SU-DHL-6 (cell line): Measurements from ENCODE around the gene MYO9A.

Source experiments
- H2AFZ ChIP-seq: fragments of 200-600 bp; sonication (generic); 2 replicates; pipeline ENCODE4 v1.6.1; 2014; ENCODE audit warnings: low read depth, mild to moderate bottlenecking, moderate library complexity, mixed read lengths, antibody characterized with exemption, low read length; ENCODE audit not compliant: severe bottlenecking
- H3F3A ChIP-seq: fragments of 200-600 bp; shearing (Covaris generic); 2 replicates; pipeline ENCODE4 v1.6.0; 2016; ENCODE audit warnings: antibody characterized with exemption, mild to moderate bottlenecking; ENCODE audit not compliant: insufficient read depth
- H3K27ac ChIP-seq: fragments of 200-600 bp; sonication (generic); 2 replicates; pipeline ENCODE4 v1.5.1; 2016; ENCODE audit warnings: low read depth, mild to moderate bottlenecking, low read length, moderate library complexity, mixed read lengths
- H3K27me3 ChIP-seq: fragments of 200-600 bp; sonication (generic), shearing (Covaris generic); 2 replicates; pipeline ENCODE4 v1.6.0; 2014; ENCODE audit warnings: mild to moderate bottlenecking, low read length
- H3K36me3 ChIP-seq: fragments of 200-600 bp; sonication (generic); 2 replicates; pipeline ENCODE4 v1.6.1; 2014; ENCODE audit warnings: mild to moderate bottlenecking, low read length, mixed read lengths
- H3K4me2 ChIP-seq: fragments of 300-600, 200-600 bp; shearing (Covaris generic), sonication (generic); 2 replicates; pipeline ENCODE4 v1.6.0; 2014; ENCODE audit warnings: low read length, low read depth, mild to moderate bottlenecking; ENCODE audit not compliant: poor library complexity, severe bottlenecking
- H3K4me3 ChIP-seq: fragments of 200-600 bp; sonication (generic); 2 replicates; pipeline ENCODE4 v1.5.1; 2014; ENCODE audit warnings: antibody characterized with exemption, low read length, mild to moderate bottlenecking, mixed read lengths; ENCODE audit not compliant: insufficient read depth, poor library complexity, severe bottlenecking
- H3K79me2 ChIP-seq: fragments of 200-600 bp; sonication (generic); 2 replicates; pipeline ENCODE4 v1.6.1; 2014; ENCODE audit warnings: mild to moderate bottlenecking, low read length, moderate library complexity; ENCODE audit not compliant: insufficient read depth
- H3K9ac ChIP-seq: fragments of 200-600 bp; sonication (generic); 2 replicates; pipeline ENCODE4 v1.7.0; 2014; ENCODE audit warnings: mild to moderate bottlenecking, low read length
- H3K9me2 ChIP-seq: fragments of 200-600 bp; sonication (generic); replicated peaks from 2 replicates; pipeline ENCODE4 v1.6.1; 2014; ENCODE audit warnings: low read length; ENCODE audit not compliant: insufficient read depth
- H3K9me3 ChIP-seq: fragments of 200-600 bp; sonication (generic); 2 replicates; pipeline ENCODE4 v1.6.1; 2014; ENCODE audit warnings: low read length, mixed read lengths; ENCODE audit not compliant: insufficient read depth
- H4K20me1 ChIP-seq: fragments of 200-600 bp; sonication (generic); 2 replicates; pipeline ENCODE4 v1.6.1; 2014; ENCODE audit warnings: low read depth, mild to moderate bottlenecking, antibody characterized with exemption, low read length, moderate library complexity, mixed read lengths
- EZH2phosphoT487 ChIP-seq: fragments of 200-600 bp; sonication (generic), shearing (Covaris generic); conservative IDR thresholded peaks from 2 replicates; pipeline ENCODE4 v1.6.1; 2018; ENCODE audit warnings: mild to moderate bottlenecking, antibody characterized with exemption, low read length, moderate library complexity, mixed read lengths
- TF ChIP-seq, protein P1 (sequence below): fragments of 200-600 bp; sonication (generic); IDR thresholded peaks from one replicate; pipeline ENCODE4 v1.5.1; 2017; ENCODE audit warnings: antibody characterized with exemption, mild to moderate bottlenecking, low read length, moderate library complexity; ENCODE audit not compliant: insufficient read depth, poor library complexity, severe bottlenecking

The MYO9A gene

DNA sequence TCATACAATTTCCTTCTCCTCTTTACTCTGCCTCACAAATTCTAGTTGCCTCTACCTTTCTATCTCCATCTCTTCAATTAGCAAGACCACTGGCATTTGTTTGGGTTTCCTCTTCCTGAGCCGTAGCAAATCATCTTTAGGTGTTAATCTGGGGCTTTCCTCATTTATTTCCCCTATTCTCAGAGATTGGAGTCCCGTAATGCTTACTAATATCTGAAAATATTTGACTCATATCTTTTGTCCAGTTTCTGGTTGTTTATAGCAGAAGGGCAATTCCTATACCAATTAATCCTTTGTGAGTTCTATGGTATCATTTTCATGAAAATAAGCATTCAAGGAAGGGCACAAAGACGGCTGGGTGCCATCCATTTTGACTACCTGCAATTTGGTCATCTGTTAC, 203.9 kb downstream of the MYO9A start:
- Histone ChIP-seq H3K9ac (no peak overlapping the region), H3K27me3 (no peaks in the 10 kb centered on the region), H4K20me1 (no peaks in the 10 kb centered on the region), H3K4me3 (no peak overlapping the region), H3F3A (peaks cover 3% of the 10 kb centered on the region; the same call in 1 of the 2 replicates), H3K79me2 (no peaks in the 10 kb centered on the region), H3K9me2 (no peaks in the 10 kb centered on the region), H3K36me3 (peaks cover 81% of the 10 kb centered on the region), H3K9me3 (no peaks in the 10 kb centered on the region), H3K4me2 (no peak overlapping the region), H3K27ac (no peak overlapping the region), H2AFZ (no peak overlapping the region)
- TF ChIP-seq, protein P1, sequence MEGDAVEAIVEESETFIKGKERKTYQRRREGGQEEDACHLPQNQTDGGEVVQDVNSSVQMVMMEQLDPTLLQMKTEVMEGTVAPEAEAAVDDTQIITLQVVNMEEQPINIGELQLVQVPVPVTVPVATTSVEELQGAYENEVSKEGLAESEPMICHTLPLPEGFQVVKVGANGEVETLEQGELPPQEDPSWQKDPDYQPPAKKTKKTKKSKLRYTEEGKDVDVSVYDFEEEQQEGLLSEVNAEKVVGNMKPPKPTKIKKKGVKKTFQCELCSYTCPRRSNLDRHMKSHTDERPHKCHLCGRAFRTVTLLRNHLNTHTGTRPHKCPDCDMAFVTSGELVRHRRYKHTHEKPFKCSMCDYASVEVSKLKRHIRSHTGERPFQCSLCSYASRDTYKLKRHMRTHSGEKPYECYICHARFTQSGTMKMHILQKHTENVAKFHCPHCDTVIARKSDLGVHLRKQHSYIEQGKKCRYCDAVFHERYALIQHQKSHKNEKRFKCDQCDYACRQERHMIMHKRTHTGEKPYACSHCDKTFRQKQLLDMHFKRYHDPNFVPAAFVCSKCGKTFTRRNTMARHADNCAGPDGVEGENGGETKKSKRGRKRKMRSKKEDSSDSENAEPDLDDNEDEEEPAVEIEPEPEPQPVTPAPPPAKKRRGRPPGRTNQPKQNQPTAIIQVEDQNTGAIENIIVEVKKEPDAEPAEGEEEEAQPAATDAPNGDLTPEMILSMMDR = no peak
- TF ChIP-seq EZH2phosphoT487 = no peak

DNA sequence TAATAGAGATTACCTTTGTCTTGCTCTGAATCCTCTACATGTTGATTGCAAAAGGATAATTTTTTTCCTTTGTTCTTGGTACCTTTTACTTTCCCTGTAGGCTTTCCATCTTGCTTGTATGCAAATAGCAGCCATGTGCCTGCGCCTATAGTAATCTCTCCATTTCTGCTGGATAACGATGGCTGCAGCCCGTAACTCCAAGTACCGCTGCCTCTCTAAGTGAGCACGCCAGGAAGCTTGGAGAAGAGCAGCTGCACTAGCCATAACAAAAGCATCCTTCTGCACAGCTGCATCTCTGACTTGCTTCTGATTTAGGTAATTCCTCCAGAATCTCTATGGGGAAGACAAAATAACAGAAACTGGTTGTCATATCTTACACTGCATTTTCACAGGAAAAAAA, 218.3 kb downstream of the MYO9A start:
- Histone ChIP-seq H3K4me2 (no peak overlapping the region), H3K27me3 (no peaks in the 10 kb centered on the region), H3K9ac (no peak overlapping the region), H3K9me3 (no peaks in the 10 kb centered on the region), H4K20me1 (no peaks in the 10 kb centered on the region), H2AFZ (no peak overlapping the region), H3F3A (peaks cover 10% of the 10 kb centered on the region; the same call in 1 of the 2 replicates), H3K9me2 (no peaks in the 10 kb centered on the region), H3K27ac (no peak overlapping the region), H3K36me3 (peaks cover 75% of the 10 kb centered on the region), H3K79me2 (no peaks in the 10 kb centered on the region), H3K4me3 (no peak overlapping the region)
- no peak for TF ChIP-seq EZH2phosphoT487
- TF ChIP-seq, protein P1 = no peak

DNA sequence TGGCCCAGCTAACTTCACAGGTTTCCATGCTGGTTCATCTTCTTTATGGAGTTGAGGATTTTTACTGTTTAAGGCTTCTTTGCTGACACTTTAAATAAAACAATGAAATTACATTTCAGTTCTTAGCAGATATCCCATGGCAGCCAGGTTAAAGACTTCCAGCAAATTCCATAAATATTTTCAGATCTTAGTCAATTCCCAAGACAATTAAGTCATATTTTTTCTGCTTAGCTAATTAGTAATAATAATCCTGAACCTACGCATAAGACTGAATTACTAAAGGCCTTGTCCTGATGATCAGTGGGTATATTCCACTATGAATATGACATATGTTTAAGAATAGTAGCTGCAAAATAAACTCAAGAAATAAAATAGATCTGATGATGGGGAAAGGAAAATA, 224.3 kb downstream of the MYO9A start:
- Histone ChIP-seq H3K27ac (no peak overlapping the region), H3K9me3 (no peaks in the 10 kb centered on the region), H2AFZ (no peak overlapping the region), H3K27me3 (no peaks in the 10 kb centered on the region), H3K4me2 (no peak overlapping the region), H3K36me3 (peaks cover 60% of the 10 kb centered on the region), H3K79me2 (no peaks in the 10 kb centered on the region), H3K4me3 (no peak overlapping the region), H3K9me2 (no peaks in the 10 kb centered on the region), H3F3A (peaks cover 10% of the 10 kb centered on the region; the same call in 1 of the 2 replicates), H4K20me1 (no peaks in the 10 kb centered on the region), H3K9ac (no peak overlapping the region)
- TF ChIP-seq, protein P1 = no peak
- no peak for TF ChIP-seq EZH2phosphoT487
